B cell (primary cell): ENCODE results near the gene NR5A1. TPM values are rescaled to one million over a fixed set of nuclear protein-coding genes. Genes with fewer than 3 reads are reported as not detected.

Experiments used
- ATAC-seq: fragments of 200-7000 bp; cut with Tn5 transposase; one replicate; pipeline ENCODE4 v1.10.0; 2021; ENCODE audit warnings: low read depth, mild to moderate bottlenecking, moderate number of reproducible peaks, moderate library complexity
- CTCF ChIA-PET: fragments of 350-600 bp; sonication (Branson Sonifier 250); formaldehyde crosslinking; loops from one replicate; lab custom pipeline; 2021; ENCODE audit warnings: antibody characterized with exemption, inconsistent platforms; lab: Charles Lee
- POLR2A ChIA-PET: fragments of 350-600 bp; sonication (Branson Sonifier 250); formaldehyde crosslinking; loops from one replicate; lab custom pipeline; 2021; ENCODE audit warnings: antibody characterized with exemption; lab: Charles Lee
- DNase-seq: peaks from one replicate; pipeline ENCODE4 v3.0.0; 2013
- H2AFZ ChIP-seq: 2 replicates; pipeline ENCODE4 v1.6.1; 2012; ENCODE audit warnings: mild to moderate bottlenecking, low read depth, low read length; ENCODE audit not compliant: insufficient read depth, poor library complexity, severe bottlenecking
- H3K27ac ChIP-seq, 2 donors: 1 replicate in 1 of 2; 2 replicates in 1 of 2; pipeline ENCODE4 v1.5.1; 2012 to 2013; ENCODE audit warnings: low read length in 2 of 2, mild to moderate bottlenecking in 2 of 2, moderate library complexity in 1 of 2
- H3K27me3 ChIP-seq, 4 experiments: fragments of 200-600 bp in 1 of 4; sonication (generic) in 1 of 4; replicated peaks in 1 of 4; 1 replicate in 2 of 4; 2 replicates in 2 of 4; pipeline versions ENCODE4 v1.6.1 to v1.7.0; 2013 to 2016; ENCODE audit warnings: low read length in 3 of 4, mild to moderate bottlenecking in 2 of 4, mixed read lengths in 1 of 4, moderate library complexity in 1 of 4; ENCODE audit not compliant: insufficient read depth in 4 of 4, control insufficient read depth in 3 of 4; ENCODE audit errors: control extremely low read depth in 1 of 4
- H3K36me3 ChIP-seq, 2 experiments: replicated peaks in 1 of 2; 1 replicate in 1 of 2; 2 replicates in 1 of 2; pipeline versions ENCODE4 v1.6.1 to v1.7.1; 2013; ENCODE audit warnings: low read length in 1 of 2; ENCODE audit not compliant: insufficient read depth in 2 of 2, control insufficient read depth in 1 of 2; ENCODE audit errors: control extremely low read depth in 1 of 2, extremely low read depth in 1 of 2
- H3K4me1 ChIP-seq, 2 donors: fragments of 200-600 bp in 1 of 2; sonication (generic) in 1 of 2; 1 replicate in 1 of 2; 2 replicates in 1 of 2; pipeline versions ENCODE4 v1.5.1 to v1.6.1; 2013 to 2017; ENCODE audit warnings: low read length in 2 of 2; ENCODE audit not compliant: control insufficient read depth in 2 of 2, insufficient read depth in 2 of 2
- H3K4me2 ChIP-seq: replicated peaks from 2 replicates; pipeline ENCODE3; 2012; ENCODE audit warnings: mild to moderate bottlenecking, low read depth, low read length; ENCODE audit not compliant: poor library complexity, severe bottlenecking
- H3K4me3 ChIP-seq, 5 experiments: fragments of 200-600 bp in 1 of 5; sonication (generic) in 1 of 5; 1 replicate in 3 of 5; 2 replicates in 2 of 5; pipeline versions ENCODE4 v1.5.1 to v1.7.0; 2011 to 2016; ENCODE audit warnings: low read length in 4 of 5, mild to moderate bottlenecking in 4 of 5, low read depth in 2 of 5, control low read depth in 1 of 5, moderate library complexity in 1 of 5; ENCODE audit not compliant: insufficient read depth in 1 of 5; ENCODE audit errors: control extremely low read depth in 1 of 5, extremely low read depth in 1 of 5
- H3K79me2 ChIP-seq: fragments of 200-600 bp; sonication (generic); one replicate; pipeline ENCODE4 v1.6.0; 2016; ENCODE audit warnings: low read length; ENCODE audit not compliant: control insufficient read depth, insufficient read depth
- H3K9ac ChIP-seq: fragments of 200-600 bp; sonication (generic); 2 replicates; pipeline ENCODE4 v1.6.1; 2017; ENCODE audit warnings: mild to moderate bottlenecking, low read length, moderate library complexity
- H3K9me3 ChIP-seq, 3 donors: one replicate each; pipeline versions ENCODE4 v1.6.1 to v1.7.1; 2013; ENCODE audit warnings: low read length in 2 of 3; ENCODE audit not compliant: control insufficient read depth in 2 of 3, insufficient read depth in 1 of 3; ENCODE audit errors: control extremely low read depth in 1 of 3
- H4K20me1 ChIP-seq: 2 replicates; pipeline ENCODE4 v1.6.0; 2012; ENCODE audit warnings: mild to moderate bottlenecking, low read length; ENCODE audit not compliant: insufficient read depth, control insufficient read depth, poor library complexity, severe bottlenecking
- H3K27ac Mint-ChIP-seq: one replicate; pipeline ENCODE4 v1.8.0; 2021; ENCODE audit warnings: mixed read lengths
- H3K27me3 Mint-ChIP-seq: one replicate; pipeline ENCODE4 v1.8.0; 2021; ENCODE audit warnings: mixed read lengths
- H3K4me1 Mint-ChIP-seq: one replicate; pipeline ENCODE4 v1.8.0; 2021; ENCODE audit warnings: mixed read lengths
- H3K4me3 Mint-ChIP-seq: one replicate; pipeline ENCODE4 v1.8.0; 2021; ENCODE audit warnings: mixed read lengths
- H3K9me3 Mint-ChIP-seq: one replicate; pipeline ENCODE4 v1.8.0; 2022; ENCODE audit warnings: mixed read lengths; ENCODE audit not compliant: insufficient read depth
- EZH2 ChIP-seq: IDR thresholded peaks from 2 replicates; pipeline ENCODE4 v1.6.1; 2012; ENCODE audit warnings: borderline replicate concordance, low read depth, mild to moderate bottlenecking, moderate library complexity, low read length; ENCODE audit not compliant: insufficient read depth, poor library complexity, severe bottlenecking
- WGBS: methylation state at CpG from one replicate; pipeline ENCODE4 v1.1.5; 2013; ENCODE audit warnings: missing lambda C conversion rate; ENCODE audit not compliant: insufficient coverage; 5-methylcytosine and 5-hydroxymethylcytosine counted together
- intact Hi-C: fragments of 100-400 bp; cut with micrococcal nuclease; formaldehyde crosslinking; loops from one replicate; pipeline ENCODE4 v1.10.0; 2022
- polyA plus RNA-seq: library from polyadenylated mRNA; depleted of rRNA; stranded (reverse); fragments of >200 nt; gene quantifications from 2 replicates; pipeline ENCODE4 v1.2.3, GENCODE V29; 2012
- total RNA-seq, 2 donors: library from RNA; stranded (reverse); fragments of 120-200 nt in 1 of 2; gene quantifications; 1 replicate in 1 of 2; 2 replicates in 1 of 2; pipeline versions ENCODE4 v1.2.3 to v1.2.4, GENCODE V29; 2013 to 2022
- TF ChIP-seq, protein P1 (sequence below): fragments of 200-600 bp; IDR thresholded peaks from one replicate; pipeline ENCODE4 v1.8.0; 2022; ENCODE audit warnings: antibody characterized with exemption, mild to moderate bottlenecking

Gene NR5A1
- total and polyA plus RNA-seq, 2 donors (not counting 1 experiment from before 2014, with no cell fraction given), result not detected

DNA sequence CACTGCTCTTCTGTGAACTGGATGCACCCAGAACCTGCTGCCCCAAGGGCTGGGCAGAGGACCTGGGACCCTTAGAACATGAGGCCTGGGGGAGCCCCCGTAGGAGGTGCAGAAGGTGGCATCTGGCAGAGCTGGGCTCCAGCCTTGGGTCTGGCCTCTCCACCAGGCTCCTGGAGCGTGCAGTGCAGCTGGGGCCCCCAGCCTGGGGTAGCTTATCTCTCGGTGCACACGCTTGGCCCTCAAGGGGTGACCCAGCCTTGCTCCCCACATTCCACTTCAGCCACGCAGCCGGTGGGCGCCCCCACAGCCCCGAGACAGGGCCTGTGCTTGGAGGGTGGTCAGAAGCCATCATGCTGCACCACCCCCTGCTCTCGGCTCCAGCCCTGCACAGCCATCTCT lies 5.6 kb upstream of the NR5A1 start:
- Histone ChIP-seq H3K27ac (no peak overlapping the region), H3K4me3 (no peak overlapping the region), H3K36me3 (no peaks in the 10 kb centered on the region), H3K79me2 (no peaks in the 10 kb centered on the region), H3K9ac (no peak overlapping the region), H3K4me1 (no peaks in the 10 kb centered on the region), H3K4me2 (no peak overlapping the region), H3K9me3 (no peaks in the 10 kb centered on the region), H2AFZ (no peak overlapping the region), H4K20me1 (no peaks in the 10 kb centered on the region), H3K27me3 (peaks cover 0 to 3% (median 0%) of the 10 kb centered on the region in 4 experiments)
- intact Hi-C loops, result no loop called here
- Mint-ChIP-seq H3K4me1 (no peaks in the 10 kb centered on the region), H3K9me3 (no peaks in the 10 kb centered on the region), H3K27ac (no peak overlapping the region), H3K27me3 (peaks cover 19% of the 10 kb centered on the region), H3K4me3 (no peak overlapping the region)
- ChIA-PET POLR2A (no interaction called here), CTCF (no interaction called here)
- DNase-seq, result no peak
- no peak for ATAC-seq
- TF ChIP-seq EZH2, result no peak
- TF ChIP-seq, protein P1, sequence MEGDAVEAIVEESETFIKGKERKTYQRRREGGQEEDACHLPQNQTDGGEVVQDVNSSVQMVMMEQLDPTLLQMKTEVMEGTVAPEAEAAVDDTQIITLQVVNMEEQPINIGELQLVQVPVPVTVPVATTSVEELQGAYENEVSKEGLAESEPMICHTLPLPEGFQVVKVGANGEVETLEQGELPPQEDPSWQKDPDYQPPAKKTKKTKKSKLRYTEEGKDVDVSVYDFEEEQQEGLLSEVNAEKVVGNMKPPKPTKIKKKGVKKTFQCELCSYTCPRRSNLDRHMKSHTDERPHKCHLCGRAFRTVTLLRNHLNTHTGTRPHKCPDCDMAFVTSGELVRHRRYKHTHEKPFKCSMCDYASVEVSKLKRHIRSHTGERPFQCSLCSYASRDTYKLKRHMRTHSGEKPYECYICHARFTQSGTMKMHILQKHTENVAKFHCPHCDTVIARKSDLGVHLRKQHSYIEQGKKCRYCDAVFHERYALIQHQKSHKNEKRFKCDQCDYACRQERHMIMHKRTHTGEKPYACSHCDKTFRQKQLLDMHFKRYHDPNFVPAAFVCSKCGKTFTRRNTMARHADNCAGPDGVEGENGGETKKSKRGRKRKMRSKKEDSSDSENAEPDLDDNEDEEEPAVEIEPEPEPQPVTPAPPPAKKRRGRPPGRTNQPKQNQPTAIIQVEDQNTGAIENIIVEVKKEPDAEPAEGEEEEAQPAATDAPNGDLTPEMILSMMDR, result no peak
- 80% methylated on average over 9 of the region's 9 CpGs for WGBS

DNA sequence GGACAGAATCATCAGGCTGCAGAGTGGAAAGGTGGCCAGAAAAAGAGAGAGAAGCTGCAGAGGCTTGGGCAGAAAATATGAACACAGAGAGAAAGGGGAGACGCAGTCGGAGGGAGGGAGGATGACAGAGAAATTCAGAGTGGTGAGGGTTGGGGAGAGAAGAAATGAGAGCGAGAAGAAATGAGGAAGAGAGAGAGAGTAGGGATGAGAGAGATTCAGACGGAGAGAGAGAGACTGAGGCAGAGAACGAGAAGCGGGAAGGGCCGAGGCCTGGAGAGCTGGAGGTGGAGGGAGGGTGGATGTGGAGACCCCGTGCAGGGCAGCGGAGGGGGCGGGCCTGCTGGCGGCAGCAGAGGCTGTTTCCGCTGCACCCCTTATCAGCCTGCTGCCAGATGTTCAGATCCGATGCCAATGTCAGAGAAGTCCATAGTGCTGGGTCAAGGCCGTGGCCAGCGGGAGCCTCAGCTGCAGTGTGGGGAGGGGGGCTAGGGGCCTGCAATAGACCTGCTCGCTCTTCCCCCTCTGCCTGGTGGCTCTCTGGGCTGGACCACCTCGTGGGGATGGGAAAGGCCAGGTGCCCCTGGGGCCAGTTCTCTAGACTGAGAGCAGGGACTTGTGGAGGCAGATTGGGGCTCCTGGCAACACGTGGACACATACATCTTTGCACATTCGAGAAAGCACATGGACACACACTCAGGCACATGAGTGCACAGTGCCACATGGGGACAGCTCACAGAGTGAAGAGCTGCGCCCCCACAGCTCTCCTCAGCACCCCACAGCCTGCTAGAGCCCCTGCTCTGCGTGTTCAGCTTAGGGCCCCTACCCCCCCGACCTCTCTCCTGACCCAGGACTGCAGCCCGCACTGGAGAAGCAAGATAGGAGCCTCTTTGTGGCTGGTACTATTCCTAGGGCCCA lies 4.9 kb upstream of the NR5A1 start:
- POLR2A ChIA-PET, result no interaction called here
- H3K9ac ChIP-seq, result no peak overlapping the region

More for the DNA sequence above, 4.9 kb upstream of the NR5A1 start:
- Histone ChIP-seq H3K27me3 (peaks cover 0 to 3% (median 0%) of the 10 kb centered on the region in 4 experiments), H4K20me1 (no peaks in the 10 kb centered on the region), H3K27ac (no peak overlapping the region), H3K4me1 (no peaks in the 10 kb centered on the region), H3K36me3 (no peaks in the 10 kb centered on the region), H3K9me3 (no peaks in the 10 kb centered on the region), H3K4me3 (no peak overlapping the region), H3K4me2 (no peak overlapping the region), H3K79me2 (no peaks in the 10 kb centered on the region), H2AFZ (peak overlapping the region; percentile 2)
- 40% methylated on average over 23 of the region's 23 CpGs for WGBS
- no peaks in the 10 kb centered on the region for H3K9me3 Mint-ChIP-seq
- H3K4me1 Mint-ChIP-seq, result no peaks in the 10 kb centered on the region
- H3K27me3 Mint-ChIP-seq, result peaks cover 19% of the 10 kb centered on the region
- H3K4me3 Mint-ChIP-seq, result no peak overlapping the region
- DNase-seq, result no peak
- intact Hi-C loops, result no loop called here
- CTCF ChIA-PET, result no interaction called here
- H3K27ac Mint-ChIP-seq, result no peak overlapping the region
- TF ChIP-seq EZH2, result no peak
- TF ChIP-seq, protein P1, result no peak
- ATAC-seq, result no peak
